Urothelium cell line (cell line): ENCODE data around the gene ARPIN.
"Not testable (repeated sequence)": the region's sequence is repeated elsewhere in the genome, so short reads cannot be mapped to it uniquely, and the experiment has no call there.

Source experiments
- DNase-seq: peaks from one replicate; pipeline ENCODE4 v3.0.0; 2011; ENCODE audit warnings: low spot score, mixed read lengths
- FAIRE-seq: peaks from 2 replicates; lab custom pipeline; 2011; peaks lifted over from hg19 to GRCh38; lab: Jason Lieb, UNC

ARPIN gene

GRCh38 chr15:89880727-89881126 lies 32.0 kb downstream of the ARPIN start:
- no peak for FAIRE-seq
- no peak for DNase-seq

GRCh38 chr15:89878323-89878722 lies 34.4 kb downstream of the ARPIN start:
- no peak for DNase-seq
- no peak for FAIRE-seq

- no peak for FAIRE-seq
These were observed 35.7 kb downstream of the ARPIN start for GRCh38 chr15:89877083-89877425.

GRCh38 chr15:89876396-89877082 lies 36.2 kb downstream of the ARPIN start:
- FAIRE-seq (no peak), DNase-seq (no peak)

More at GRCh38 chr15:89877083-89877425, 35.7 kb downstream of the ARPIN start:
- DNase-seq: no peak

- FAIRE-seq (no peak), DNase-seq (no peak)
These were observed 37.0 kb downstream of the ARPIN start for GRCh38 chr15:89875741-89876140.

GRCh38 chr15:89874926-89875564 lies 37.7 kb downstream of the ARPIN start:
- DNase-seq: peak; percentile 87
- FAIRE-seq: no peak

GRCh38 chr15:89870688-89871288 lies 42.0 kb downstream of the ARPIN start:
- FAIRE-seq (no peak), DNase-seq (no peak)

GRCh38 chr15:89870006-89870405 lies 42.7 kb downstream of the ARPIN start:
- no peak for DNase-seq

GRCh38 chr15:89869490-89869889 lies 43.3 kb downstream of the ARPIN start:
- not testable (repeated sequence) for DNase-seq, FAIRE-seq

More at GRCh38 chr15:89870006-89870405, 42.7 kb downstream of the ARPIN start:
- FAIRE-seq: no peak

GRCh38 chr15:89864958-89865739 lies 47.6 kb downstream of the ARPIN start:
- FAIRE-seq: no peak
- DNase-seq: no peak

GRCh38 chr15:89863918-89864317 lies 48.8 kb downstream of the ARPIN start:
- FAIRE-seq (no peak), DNase-seq (no peak)

- no peak for FAIRE-seq
- DNase-seq: no peak
These were observed 51.9 kb downstream of the ARPIN start for GRCh38 chr15:89860891-89861290.

- DNase-seq (no peak), FAIRE-seq (no peak)
These were observed 52.3 kb downstream of the ARPIN start for GRCh38 chr15:89860431-89860830.

- FAIRE-seq: no peak
- DNase-seq: no peak
These were observed 53.9 kb downstream of the ARPIN start for GRCh38 chr15:89858661-89859458.

GRCh38 chr15:89857673-89858072 lies 55.1 kb downstream of the ARPIN start:
- DNase-seq: no peak
- FAIRE-seq: no peak

- FAIRE-seq: no peak
- DNase-seq: no peak
These were observed 56.8 kb downstream of the ARPIN start for GRCh38 chr15:89855948-89856347.

GRCh38 chr15:89854863-89855262 lies 57.9 kb downstream of the ARPIN start:
- not testable (repeated sequence) for DNase-seq, FAIRE-seq

GRCh38 chr15:89852342-89852995 lies 60.3 kb downstream of the ARPIN start:
- no peak for FAIRE-seq
- no peak for DNase-seq

- no peak for DNase-seq
These were observed 60.9 kb downstream of the ARPIN start for GRCh38 chr15:89851673-89852341.

GRCh38 chr15:89848970-89849292 lies 63.8 kb downstream of the ARPIN start:
- no peak for DNase-seq
- FAIRE-seq: no peak

More at GRCh38 chr15:89851673-89852341, 60.9 kb downstream of the ARPIN start:
- no peak for FAIRE-seq
